Measurements from ENCODE around the gene DEF6. TPM values are rescaled to one million over a fixed set of nuclear protein-coding genes. Genes with fewer than 3 reads are reported as not detected.

Gene DEF6
- polyA plus RNA-seq, 1 of the 3 experiments (the other 2 are of a cell fraction) = 0.13 TPM

GRCh38 chr6:35262596-35262995, 35.0 kb upstream of the DEF6 start:
- peaks cover 14 to 16% of the 10 kb centered on the region in 2 experiments; a peak in 3 of 4 replicates for H3K4me1 ChIP-seq (ENCODE audit: control insufficient read depth in 1 of 2, insufficient read depth in 2 of 2, low read depth in 1 of 2, low read length in 1 of 2)
- no peaks in the 10 kb centered on the region for H3K27me3 ChIP-seq (ENCODE audit: insufficient read depth)
- no peak overlapping the region for H2AFZ ChIP-seq (ENCODE audit: low read depth)
- POLR2A ChIA-PET = no interaction called here
- CTCF ChIA-PET = interaction anchor here (1.5 kb wide), 2 partner anchors 14 to 22 kb away, joined by 3 to 5 read pairs; no protein-coding TSS in a partner anchor
- no peak for DNase-seq
- no peaks in the 10 kb centered on the region for H4K20me1 ChIP-seq (ENCODE audit: insufficient read depth)
- no peak for TF ChIP-seq MEF2A (IDR thresholded peaks at IDR 0.05; ENCODE audit: borderline replicate concordance, low read depth)
- no peak overlapping the region for H3K9ac ChIP-seq
- H3K4me3 ChIP-seq (ENCODE audit: low read depth in 2 of 2, low read length in 1 of 2) = no peak overlapping the region
- no peak overlapping the region for H3K4me2 ChIP-seq
- peaks cover 38% of the 10 kb centered on the region for H3K79me2 ChIP-seq (ENCODE audit: insufficient read depth)
- no peaks in the 10 kb centered on the region for H3K9me2 ChIP-seq
- no peak overlapping the region for H3K27ac ChIP-seq (ENCODE audit: low read depth in 2 of 2, low read length in 1 of 2)
- H3K9me3 ChIP-seq = no peaks in the 10 kb centered on the region
- peaks cover 8% of the 10 kb centered on the region for H3F3A ChIP-seq (replicated peaks; ENCODE audit: insufficient read depth)
- 89% methylated on average over 2 of the region's 2 CpGs for WGBS (ENCODE audit: low lambda C conversion rate)
- no peaks in the 10 kb centered on the region for H3K36me3 ChIP-seq (replicated peaks in 1 of 2; ENCODE audit: control insufficient read depth in 1 of 2, insufficient read depth in 2 of 2, low read length in 1 of 2)

- H3K4me1 ChIP-seq (ENCODE audit: control insufficient read depth in 1 of 2, insufficient read depth in 2 of 2, low read depth in 1 of 2, low read length in 1 of 2) = peaks cover 7 to 12% of the 10 kb centered on the region in 2 experiments; a peak in 2 of 4 replicates
- H3K4me2 ChIP-seq = no peak overlapping the region
- H3K9me2 ChIP-seq = no peaks in the 10 kb centered on the region
- no peaks in the 10 kb centered on the region for H3K9me3 ChIP-seq
- H3K27me3 ChIP-seq (ENCODE audit: insufficient read depth) = no peaks in the 10 kb centered on the region
- TF ChIP-seq CHD2 (IDR thresholded peaks at IDR 0.05; ENCODE audit: low read length, partially characterized antibody) (no peak), TEAD4 (IDR thresholded peaks at IDR 0.05; ENCODE audit: borderline replicate concordance, insufficient read depth) (no peak)
- no peak overlapping the region for H2AFZ ChIP-seq (ENCODE audit: low read depth)
- ChIA-PET CTCF (interaction anchor here (2.0 kb wide), 1 partner anchor 24 kb away, joined by 5 read pairs; no protein-coding TSS in a partner anchor), POLR2A (interaction anchor here (0.7 kb wide), 1 partner anchor 1572 kb away, joined by 4 read pairs; no protein-coding TSS in a partner anchor)
- H3K4me3 ChIP-seq (ENCODE audit: low read depth in 2 of 2, low read length in 1 of 2) = no peak overlapping the region
- H3K36me3 ChIP-seq (replicated peaks in 1 of 2; ENCODE audit: control insufficient read depth in 1 of 2, insufficient read depth in 2 of 2, low read length in 1 of 2) = no peaks in the 10 kb centered on the region
- DNase-seq = no peak
- H4K20me1 ChIP-seq (ENCODE audit: insufficient read depth) = no peaks in the 10 kb centered on the region
- H3K27ac ChIP-seq (ENCODE audit: low read depth in 2 of 2, low read length in 1 of 2) = no peak overlapping the region
- no peak overlapping the region for H3K9ac ChIP-seq
- H3F3A ChIP-seq (replicated peaks; ENCODE audit: insufficient read depth) = peaks cover 2% of the 10 kb centered on the region
- peaks cover 26% of the 10 kb centered on the region; the same call in 1 of the 2 replicates for H3K79me2 ChIP-seq (ENCODE audit: insufficient read depth)
Measured at GRCh38 chr6:35264550-35265274, 32.9 kb upstream of the DEF6 start.

GRCh38 chr6:35265523-35265922, 32.1 kb upstream of the DEF6 start:
- TF ChIP-seq TAF1 (IDR thresholded peaks at IDR 0.05; ENCODE audit: borderline replicate concordance, low read depth, low read length) (no peak), FOXM1 (IDR thresholded peaks at IDR 0.05; ENCODE audit: low read depth) (no peak), POLR2AphosphoS5 (IDR thresholded peaks at IDR 0.05; ENCODE audit: low read depth, low read length) (no peak), TEAD4 (IDR thresholded peaks at IDR 0.05; ENCODE audit: borderline replicate concordance, insufficient read depth) (no peak)
- H3K27me3 ChIP-seq (ENCODE audit: insufficient read depth) = no peaks in the 10 kb centered on the region
- no peak overlapping the region for H3K4me2 ChIP-seq
- no peak overlapping the region for H3K27ac ChIP-seq (ENCODE audit: low read depth in 2 of 2, low read length in 1 of 2)
- WGBS (ENCODE audit: low lambda C conversion rate) = 86% methylated on average over 2 of the region's 2 CpGs
- H3K9me3 ChIP-seq = no peaks in the 10 kb centered on the region
- no peaks in the 10 kb centered on the region for H4K20me1 ChIP-seq (ENCODE audit: insufficient read depth)
- H3K4me3 ChIP-seq (ENCODE audit: low read depth in 2 of 2, low read length in 1 of 2) = no peak overlapping the region
- CTCF ChIA-PET = interaction anchor here (1.2 to 2.0 kb wide), 2 partner anchors 14 to 25 kb away, joined by 4 to 5 read pairs; no protein-coding TSS in a partner anchor
- peaks cover under 1% of the 10 kb centered on the region for H3F3A ChIP-seq (replicated peaks; ENCODE audit: insufficient read depth)
- H3K9me2 ChIP-seq = no peaks in the 10 kb centered on the region
- H3K4me1 ChIP-seq (ENCODE audit: control insufficient read depth in 1 of 2, insufficient read depth in 2 of 2, low read depth in 1 of 2, low read length in 1 of 2) = peaks cover 5 to 7% of the 10 kb centered on the region in 2 experiments; a peak in 2 of 4 replicates
- no peak for DNase-seq
- POLR2A ChIA-PET = interaction anchor here (0.7 kb wide), 1 partner anchor 1572 kb away, joined by 4 read pairs; no protein-coding TSS in a partner anchor
- H3K36me3 ChIP-seq (replicated peaks in 1 of 2; ENCODE audit: control insufficient read depth in 1 of 2, insufficient read depth in 2 of 2, low read length in 1 of 2) = peaks cover 0 to 1% of the 10 kb centered on the region in 2 experiments
- H3K79me2 ChIP-seq (ENCODE audit: insufficient read depth) = peaks cover 20% of the 10 kb centered on the region; the same call in 1 of the 2 replicates
- H3K9ac ChIP-seq = no peak overlapping the region
- H2AFZ ChIP-seq (ENCODE audit: low read depth) = no peak overlapping the region
